Ishikawa (cell line): ENCODE measurements around the gene PTTG1IP.
A peak's percentile ranks its signal among the peaks of the same experiment; 100 is the strongest.

Experiments used
- CREB1 ChIP-seq: IDR thresholded peaks from 2 replicates; pipeline ENCODE4 v1.6.1; 2012; ENCODE audit warnings: low read depth
- EGR1 ChIP-seq: IDR thresholded peaks from 2 replicates; pipeline ENCODE4 v1.6.1; 2012
- EP300 ChIP-seq: IDR thresholded peaks from 2 replicates; pipeline ENCODE4 v1.6.1; 2012; ENCODE audit warnings: borderline replicate concordance
- FOXM1 ChIP-seq: IDR thresholded peaks from 2 replicates; pipeline ENCODE4 v1.6.1; 2012; ENCODE audit warnings: low read depth, borderline replicate concordance
- MAX ChIP-seq: IDR thresholded peaks from 2 replicates; pipeline ENCODE4 v1.6.1; 2012
- NFIC ChIP-seq: IDR thresholded peaks from 2 replicates; pipeline ENCODE4 v1.6.1; 2012
- RAD21 ChIP-seq: IDR thresholded peaks from 2 replicates; pipeline ENCODE4 v1.6.1; 2012; ENCODE audit warnings: low read depth
- TAF1 ChIP-seq: IDR thresholded peaks from 2 replicates; pipeline ENCODE4 v1.6.1; 2012; ENCODE audit warnings: low read depth, mild to moderate bottlenecking
- TEAD4 ChIP-seq: IDR thresholded peaks from 2 replicates; pipeline ENCODE4 v1.6.1; 2012
- YY1 ChIP-seq: IDR thresholded peaks from 2 replicates; pipeline ENCODE4 v1.6.1; 2012; ENCODE audit warnings: low read depth
- ZBTB7A ChIP-seq: IDR thresholded peaks from 2 replicates; pipeline ENCODE4 v1.6.1; 2012; ENCODE audit warnings: low read depth
- TF ChIP-seq, protein P1 (sequence below): IDR thresholded peaks from 2 replicates; pipeline ENCODE4 v1.6.1; 2012; ENCODE audit warnings: low read depth, mild to moderate bottlenecking

DNA sequence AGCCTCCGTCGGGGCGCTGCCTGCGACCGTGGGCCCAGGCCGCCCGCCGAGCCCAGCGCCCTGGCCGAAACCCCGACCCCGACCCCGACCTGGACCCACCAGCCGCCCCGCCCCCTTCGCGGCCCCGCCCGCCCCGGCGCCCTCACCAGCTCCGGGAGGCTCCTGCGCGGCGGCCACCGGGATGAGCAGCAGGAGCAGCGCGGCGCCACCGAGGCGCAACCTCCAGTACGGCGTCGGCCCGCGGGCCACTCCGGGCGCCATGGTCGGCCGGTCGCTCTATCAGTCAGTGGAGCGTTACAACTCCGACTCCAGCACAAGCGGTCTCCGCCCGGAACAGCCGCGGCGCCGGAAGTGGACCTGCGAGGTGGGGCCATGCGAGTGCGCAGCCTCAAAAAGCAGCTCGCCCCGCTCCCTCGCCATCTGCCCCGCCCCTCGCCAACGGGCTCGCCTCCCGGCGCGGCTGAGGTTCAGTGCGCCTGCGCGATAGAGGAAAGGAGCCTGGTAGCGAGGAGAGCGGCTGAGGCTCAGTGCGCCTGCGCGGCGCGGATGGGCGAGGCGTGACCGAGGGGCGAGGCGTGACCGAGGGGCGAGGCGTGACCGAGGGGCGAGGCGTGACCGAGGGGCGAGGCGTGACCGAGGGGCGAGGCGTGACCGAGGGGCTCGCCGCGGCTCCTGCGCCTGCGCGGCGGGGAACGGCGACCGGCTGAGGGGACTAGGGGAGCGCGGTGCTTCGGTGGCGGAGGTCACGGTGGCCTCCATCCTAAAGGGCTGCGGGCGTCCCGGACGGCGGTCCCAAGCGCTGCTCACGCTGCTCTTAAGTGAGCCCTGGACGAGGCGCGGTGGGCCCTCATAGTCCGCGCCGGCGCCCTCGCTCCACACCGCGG, at the start of gene PTTG1IP:
- TF ChIP-seq YY1 (0 out of 2 replicates have a peak, but pooled peaks have one; percentile 49), RAD21 (no peak), TEAD4 (no peak), EP300 (no peak), EGR1 (no peak), FOXM1 (no peak), TAF1 (peak; percentile 63), ZBTB7A (peak; percentile 31; the same call in 1 of the 2 replicates), CREB1 (no peak), NFIC (no peak), MAX (peak; percentile 64; the same call in 1 of the 2 replicates)
- TF ChIP-seq, protein P1, sequence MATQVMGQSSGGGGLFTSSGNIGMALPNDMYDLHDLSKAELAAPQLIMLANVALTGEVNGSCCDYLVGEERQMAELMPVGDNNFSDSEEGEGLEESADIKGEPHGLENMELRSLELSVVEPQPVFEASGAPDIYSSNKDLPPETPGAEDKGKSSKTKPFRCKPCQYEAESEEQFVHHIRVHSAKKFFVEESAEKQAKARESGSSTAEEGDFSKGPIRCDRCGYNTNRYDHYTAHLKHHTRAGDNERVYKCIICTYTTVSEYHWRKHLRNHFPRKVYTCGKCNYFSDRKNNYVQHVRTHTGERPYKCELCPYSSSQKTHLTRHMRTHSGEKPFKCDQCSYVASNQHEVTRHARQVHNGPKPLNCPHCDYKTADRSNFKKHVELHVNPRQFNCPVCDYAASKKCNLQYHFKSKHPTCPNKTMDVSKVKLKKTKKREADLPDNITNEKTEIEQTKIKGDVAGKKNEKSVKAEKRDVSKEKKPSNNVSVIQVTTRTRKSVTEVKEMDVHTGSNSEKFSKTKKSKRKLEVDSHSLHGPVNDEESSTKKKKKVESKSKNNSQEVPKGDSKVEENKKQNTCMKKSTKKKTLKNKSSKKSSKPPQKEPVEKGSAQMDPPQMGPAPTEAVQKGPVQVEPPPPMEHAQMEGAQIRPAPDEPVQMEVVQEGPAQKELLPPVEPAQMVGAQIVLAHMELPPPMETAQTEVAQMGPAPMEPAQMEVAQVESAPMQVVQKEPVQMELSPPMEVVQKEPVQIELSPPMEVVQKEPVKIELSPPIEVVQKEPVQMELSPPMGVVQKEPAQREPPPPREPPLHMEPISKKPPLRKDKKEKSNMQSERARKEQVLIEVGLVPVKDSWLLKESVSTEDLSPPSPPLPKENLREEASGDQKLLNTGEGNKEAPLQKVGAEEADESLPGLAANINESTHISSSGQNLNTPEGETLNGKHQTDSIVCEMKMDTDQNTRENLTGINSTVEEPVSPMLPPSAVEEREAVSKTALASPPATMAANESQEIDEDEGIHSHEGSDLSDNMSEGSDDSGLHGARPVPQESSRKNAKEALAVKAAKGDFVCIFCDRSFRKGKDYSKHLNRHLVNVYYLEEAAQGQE, result no peak
